Upper lobe of left lung (tissue), 6 donors: ENCODE measurements around the gene IPP. TPM values are rescaled to one million over a fixed set of nuclear protein-coding genes. Genes with fewer than 3 reads are reported as not detected.
"Not testable (repeated sequence)": the region's sequence is repeated elsewhere in the genome, so short reads cannot be mapped to it uniquely, and the experiment has no call there.

Source experiments
- ATAC-seq, 2 donors: fragments of 200-7000 bp; cut with Tn5 transposase; one replicate each; pipeline ENCODE4 v1.9.1; 2022; ENCODE audit warnings: mild to moderate bottlenecking in 2 of 2, moderate library complexity in 2 of 2; ENCODE audit not compliant: low FRiP score in 2 of 2
- DNase-seq, 2 donors: peaks; one replicate each; pipeline ENCODE4 v3.0.0-alpha.2; 2019 to 2020
- H3K27ac ChIP-seq, 4 donors: fragments of 200-600 bp; sonication (generic); one replicate each; pipeline ENCODE4 v1.5.1; 2016 to 2019
- H3K27me3 ChIP-seq, 4 donors: fragments of 200-600 bp; sonication (generic); one replicate each; pipeline ENCODE4 v1.5.1; 2017 to 2019
- H3K36me3 ChIP-seq, 4 donors: fragments of 200-600 bp; sonication (generic); one replicate each; pipeline ENCODE4 v1.5.1; 2016 to 2019
- H3K4me1 ChIP-seq, 4 donors: fragments of 200-600 bp; sonication (generic); one replicate each; pipeline ENCODE4 v1.5.1; 2018 to 2019
- H3K4me3 ChIP-seq, 4 donors: fragments of 200-600 bp; sonication (generic); one replicate each; pipeline ENCODE4 v1.5.1; 2017 to 2019; ENCODE audit warnings: mild to moderate bottlenecking in 2 of 4, moderate library complexity in 1 of 4
- H3K9me3 ChIP-seq, 4 donors: fragments of 200-600 bp; sonication (generic); one replicate each; pipeline ENCODE4 v1.5.1; 2018 to 2019
- EP300 ChIP-seq, 4 donors: sonication (generic); formaldehyde crosslinking; IDR thresholded peaks; one replicate each; pipeline ENCODE4 v1.5.1; 2017; ENCODE audit warnings: antibody characterized with exemption in 4 of 4, control low read depth in 2 of 4
- POLR2A ChIP-seq, 4 donors: fragments of 450-650 bp; IDR thresholded peaks; one replicate each; pipeline ENCODE4 v1.5.1; 2016 to 2017; ENCODE audit warnings: antibody characterized with exemption in 4 of 4, mild to moderate bottlenecking in 2 of 4
- POLR2AphosphoS5 ChIP-seq, 2 donors: sonication (generic); formaldehyde crosslinking; IDR thresholded peaks; one replicate each; pipeline ENCODE4 v1.5.1; 2017; ENCODE audit warnings: antibody characterized with exemption in 2 of 2
- WGBS, 2 donors: methylation state at CpG; one replicate each; pipeline ENCODE4 v1.1.5; 2017 to 2018; 5-methylcytosine and 5-hydroxymethylcytosine counted together
- total RNA-seq, 6 donors: library from RNA; depleted of rRNA in 4 of 6; stranded (reverse); fragments of >200 nt in 4 of 6; gene quantifications; one replicate each; pipeline versions ENCODE4 v1.1.0 to v1.2.1, GENCODE V29; 2016 to 2021
- TF ChIP-seq, protein P1 (sequence below), 6 experiments: fragments of 450-650 bp in 4 of 6; fragments of 200-600 bp in 2 of 6; sonication (generic) in 2 of 6; IDR thresholded peaks; one replicate each; pipeline ENCODE4 v1.5.1; 2016 to 2019; ENCODE audit warnings: antibody characterized with exemption in 6 of 6
- donor health status: DM: no; HTN: no; CAD: no; lungs with moderate emphysema.
- donor health status: DM: no; HTN: yes; CAD: no; lungs with severe emphysema.

Gene IPP
- total RNA-seq, 6 donors from 2014 or later: 3.8 to 23.0 (median 12.9) TPM

DNA sequence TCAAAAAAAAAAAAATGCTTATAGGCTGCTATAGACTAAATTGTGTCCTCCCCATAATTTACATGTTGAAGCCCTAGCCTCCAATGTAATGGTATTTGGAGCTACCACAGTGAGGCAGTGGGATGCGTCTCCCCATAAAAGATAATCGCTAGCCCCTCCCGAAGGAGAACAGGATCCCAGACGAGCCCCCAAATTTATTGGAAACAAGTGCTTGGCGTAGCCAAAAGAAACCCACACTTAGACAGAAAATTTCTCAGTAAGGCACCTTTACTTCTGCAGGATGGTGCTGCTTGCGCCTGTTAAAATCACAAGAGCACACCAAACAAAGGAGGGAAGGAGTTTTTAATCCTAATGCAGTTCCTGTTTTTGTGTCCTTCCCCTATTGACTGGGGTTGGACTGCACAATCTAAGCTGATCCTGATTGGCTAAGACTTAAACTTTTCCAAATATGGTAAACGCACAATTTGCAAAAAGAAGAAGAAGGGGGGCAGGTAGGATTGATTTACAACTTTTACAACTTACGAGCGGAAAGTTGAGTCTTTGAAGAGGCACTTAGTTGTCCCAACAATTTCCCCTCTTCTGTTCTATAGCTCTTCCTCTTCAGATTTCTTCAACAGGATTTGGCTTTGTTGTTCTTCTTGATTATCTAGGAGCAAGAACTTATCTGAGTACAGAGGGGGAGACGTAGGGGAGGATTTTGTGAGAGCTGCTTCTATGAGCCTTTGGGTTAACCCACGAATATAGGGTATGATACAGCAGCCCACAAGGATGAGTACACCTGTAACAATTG is 3.0 kb upstream of the IPP start:
- ATAC-seq: no peak
- DNase-seq: no peak
- no peaks in the 10 kb centered on the region for H3K36me3 ChIP-seq
- peaks cover 6 to 16% (median 10%) of the 10 kb centered on the region in 4 donors for H3K4me1 ChIP-seq
- no peaks in the 10 kb centered on the region for H3K27me3 ChIP-seq
- TF ChIP-seq, protein P1, sequence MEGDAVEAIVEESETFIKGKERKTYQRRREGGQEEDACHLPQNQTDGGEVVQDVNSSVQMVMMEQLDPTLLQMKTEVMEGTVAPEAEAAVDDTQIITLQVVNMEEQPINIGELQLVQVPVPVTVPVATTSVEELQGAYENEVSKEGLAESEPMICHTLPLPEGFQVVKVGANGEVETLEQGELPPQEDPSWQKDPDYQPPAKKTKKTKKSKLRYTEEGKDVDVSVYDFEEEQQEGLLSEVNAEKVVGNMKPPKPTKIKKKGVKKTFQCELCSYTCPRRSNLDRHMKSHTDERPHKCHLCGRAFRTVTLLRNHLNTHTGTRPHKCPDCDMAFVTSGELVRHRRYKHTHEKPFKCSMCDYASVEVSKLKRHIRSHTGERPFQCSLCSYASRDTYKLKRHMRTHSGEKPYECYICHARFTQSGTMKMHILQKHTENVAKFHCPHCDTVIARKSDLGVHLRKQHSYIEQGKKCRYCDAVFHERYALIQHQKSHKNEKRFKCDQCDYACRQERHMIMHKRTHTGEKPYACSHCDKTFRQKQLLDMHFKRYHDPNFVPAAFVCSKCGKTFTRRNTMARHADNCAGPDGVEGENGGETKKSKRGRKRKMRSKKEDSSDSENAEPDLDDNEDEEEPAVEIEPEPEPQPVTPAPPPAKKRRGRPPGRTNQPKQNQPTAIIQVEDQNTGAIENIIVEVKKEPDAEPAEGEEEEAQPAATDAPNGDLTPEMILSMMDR (IDR thresholded peaks at IDR 0.05): no peak
- TF ChIP-seq POLR2AphosphoS5 (IDR thresholded peaks at IDR 0.05) (no peak), EP300 (IDR thresholded peaks at IDR 0.05) (no peak), POLR2A (IDR thresholded peaks at IDR 0.05) (no peak)
- no peak overlapping the region for H3K4me3 ChIP-seq
- WGBS, 2 donors: 88 to 95% methylated on average over 11 of the region's 11 CpGs
- no peak overlapping the region for H3K27ac ChIP-seq
- H3K9me3 ChIP-seq: peaks cover 0 to 7% (median 0%) of the 10 kb centered on the region in 4 donors

GRCh38 chr1:45752441-45753052 is 2.1 kb upstream of the IPP start:
- peaks cover 0 to 7% (median 0%) of the 10 kb centered on the region in 4 donors for H3K9me3 ChIP-seq
- H3K36me3 ChIP-seq: no peaks in the 10 kb centered on the region
- WGBS, 2 donors: 59 to 79% methylated on average over 2 of the region's 2 CpGs
- H3K4me1 ChIP-seq: peaks cover 6 to 16% (median 10%) of the 10 kb centered on the region in 4 donors
- H3K4me3 ChIP-seq: no peak overlapping the region
- TF ChIP-seq, protein P1 (IDR thresholded peaks at IDR 0.05): no peak
- TF ChIP-seq EP300 (IDR thresholded peaks at IDR 0.05) (no peak), POLR2A (IDR thresholded peaks at IDR 0.05) (no peak), POLR2AphosphoS5 (IDR thresholded peaks at IDR 0.05) (no peak)
- H3K27ac ChIP-seq: no peak overlapping the region
- DNase-seq (no peak), ATAC-seq (no peak)
- no peaks in the 10 kb centered on the region for H3K27me3 ChIP-seq

GRCh38 chr1:45752014-45752413 is 1.6 kb upstream of the IPP start:
- no peak for ATAC-seq
- H3K36me3 ChIP-seq: no peaks in the 10 kb centered on the region
- H3K27me3 ChIP-seq: no peaks in the 10 kb centered on the region
- peaks cover 6 to 16% (median 10%) of the 10 kb centered on the region in 4 donors for H3K4me1 ChIP-seq
- TF ChIP-seq POLR2AphosphoS5 (IDR thresholded peaks at IDR 0.05) (no peak), EP300 (IDR thresholded peaks at IDR 0.05) (no peak), POLR2A (IDR thresholded peaks at IDR 0.05) (no peak)
- TF ChIP-seq, protein P1 (IDR thresholded peaks at IDR 0.05): no peak
- H3K27ac ChIP-seq: no peak overlapping the region
- peaks cover 0 to 7% (median 0%) of the 10 kb centered on the region in 4 donors for H3K9me3 ChIP-seq
- H3K4me3 ChIP-seq: no peak overlapping the region
- 87 to 92% methylated on average over 2 of the region's 2 CpGs for WGBS, 2 donors
- DNase-seq: no peak

- peak overlapping the region; percentile 96 to 99 (median 98) for H3K27ac ChIP-seq
- 84 to 85% methylated on average over 22 to 24 of the region's 24 CpGs for WGBS, 2 donors
- H3K4me3 ChIP-seq: peak overlapping the region in 3 of 4 donors; percentile 56 to 62 (median 59)
- H3K27me3 ChIP-seq, ATAC-seq, H3K9me3 ChIP-seq, H3K36me3 ChIP-seq: not testable (repeated sequence)
- peaks cover 6 to 16% (median 10%) of the 10 kb centered on the region in 4 donors for H3K4me1 ChIP-seq
- peak in 1 of 2 donors; percentile 25 for DNase-seq
These were observed 786 bp upstream of the IPP start for GRCh38 chr1:45751039-45751838.

- Histone ChIP-seq H3K4me3 (no peak overlapping the region), H3K36me3 (peaks cover 0 to 16% (median 2%) of the 10 kb centered on the region in 4 donors), H3K4me1 (peaks cover 6 to 16% (median 10%) of the 10 kb centered on the region in 4 donors), H3K27me3 (no peaks in the 10 kb centered on the region), H3K27ac (no peak overlapping the region), H3K9me3 (no peaks in the 10 kb centered on the region)
- no peak for ATAC-seq
- no peak for TF ChIP-seq EP300 (IDR thresholded peaks at IDR 0.05)
- no peak for TF ChIP-seq POLR2AphosphoS5 (IDR thresholded peaks at IDR 0.05)
- no peak for TF ChIP-seq POLR2A (IDR thresholded peaks at IDR 0.05)
- TF ChIP-seq, protein P1 (IDR thresholded peaks at IDR 0.05): no peak
- 98 to 99% methylated on average over 12 of the region's 12 CpGs for WGBS, 2 donors
- peak in 1 of 2 donors; percentile 62 for DNase-seq
These were observed 3.5 kb downstream of the IPP start for GRCh38 chr1:45746922-45747321.

GRCh38 chr1:45739641-45740156 is 10.8 kb downstream of the IPP start:
- H3K27ac ChIP-seq, H3K4me1 ChIP-seq, ATAC-seq, H3K9me3 ChIP-seq, H3K4me3 ChIP-seq, H3K27me3 ChIP-seq, DNase-seq: not testable (repeated sequence)
- 63 to 75% methylated on average over 3 to 5 of the region's 5 CpGs for WGBS, 2 donors
- peaks cover 0 to 20% (median 2%) of the 10 kb centered on the region in 4 donors for H3K36me3 ChIP-seq
